NCI-H1105 (cell line): Measurements from ENCODE around the gene TP53TG5.
"Not testable (repeated sequence)": the region's sequence is repeated elsewhere in the genome, so short reads cannot be mapped to it uniquely, and the experiment has no call there.

Source experiments
- DNase-seq: peaks from one replicate; lab custom pipeline; 2025; lab: John Stamatoyannopoulos, UW

Gene TP53TG5

GRCh38 chr20:45366631-45367030 lies 11.5 kb downstream of the TP53TG5 start:
- no peak for DNase-seq

GRCh38 chr20:45366192-45366591 lies 11.9 kb downstream of the TP53TG5 start:
- DNase-seq: no peak

- DNase-seq: no peak
Observed at GRCh38 chr20:45365444-45365970, 12.6 kb downstream of the TP53TG5 start.

GRCh38 chr20:45363611-45364492 lies 14.3 kb downstream of the TP53TG5 start:
- DNase-seq: no peak

- peak; percentile 99 for DNase-seq
Observed at GRCh38 chr20:45362804-45363610, 15.1 kb downstream of the TP53TG5 start, which contains the start of gene SYS1. SYS1 (plus strand) TSS chr20:45363156; CDS start chr20:45363532, 376 bp downstream.

GRCh38 chr20:45361793-45362192 lies 16.3 kb downstream of the TP53TG5 start:
- DNase-seq: no peak

GRCh38 chr20:45359406-45360148 lies 18.5 kb downstream of the TP53TG5 start:
- no peak for DNase-seq

GRCh38 chr20:45359069-45359405 lies 19.1 kb downstream of the TP53TG5 start:
- DNase-seq: no peak

- no peak for DNase-seq
Observed at GRCh38 chr20:45358282-45359068, 19.6 kb downstream of the TP53TG5 start.

GRCh38 chr20:45355209-45356084 lies 22.7 kb downstream of the TP53TG5 start:
- no peak for DNase-seq

- no peak for DNase-seq
Observed at GRCh38 chr20:45354423-45355208, 23.5 kb downstream of the TP53TG5 start.

GRCh38 chr20:45353746-45354145 lies 24.4 kb downstream of the TP53TG5 start:
- no peak for DNase-seq

- no peak for DNase-seq
Observed at GRCh38 chr20:45352729-45353128, 25.4 kb downstream of the TP53TG5 start.

GRCh38 chr20:45350795-45351194 lies 27.3 kb downstream of the TP53TG5 start:
- not testable (repeated sequence) for DNase-seq

- no peak for DNase-seq
Observed at GRCh38 chr20:45350217-45350616, 27.9 kb downstream of the TP53TG5 start.

- DNase-seq: peak; percentile 49
Observed at GRCh38 chr20:45347936-45348778, 30.0 kb downstream of the TP53TG5 start, which contains the start of gene SDC4. SDC4 (minus strand) TSS chr20:45348424; CDS start chr20:45348384, 40 bp downstream.

- DNase-seq: no peak
Observed at GRCh38 chr20:45347297-45347935, 30.7 kb downstream of the TP53TG5 start.

- DNase-seq: no peak
Observed at GRCh38 chr20:45346851-45347250, 31.3 kb downstream of the TP53TG5 start.
